Measurements from ENCODE around the gene NTMT1.

DNA sequence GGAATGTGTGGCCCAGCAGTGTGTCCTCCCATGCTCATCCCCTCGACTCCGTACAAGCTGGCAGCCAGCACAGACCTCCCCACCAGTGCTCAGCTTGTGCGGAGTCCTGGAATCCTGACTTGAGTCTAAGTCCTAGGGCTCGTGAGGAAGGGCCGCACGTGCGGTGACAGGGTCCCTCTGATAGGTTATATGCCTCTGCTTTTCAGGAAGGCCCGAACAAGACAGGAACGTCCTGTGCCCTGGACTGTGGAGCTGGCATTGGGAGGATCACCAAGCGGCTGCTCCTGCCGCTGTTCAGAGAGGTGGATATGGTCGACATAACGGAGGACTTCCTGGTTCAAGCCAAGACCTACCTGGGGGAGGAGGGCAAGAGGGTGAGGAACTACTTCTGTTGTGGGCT lies 7.9 kb downstream of the NTMT1 start:
- TF ChIP-seq, protein P1, sequence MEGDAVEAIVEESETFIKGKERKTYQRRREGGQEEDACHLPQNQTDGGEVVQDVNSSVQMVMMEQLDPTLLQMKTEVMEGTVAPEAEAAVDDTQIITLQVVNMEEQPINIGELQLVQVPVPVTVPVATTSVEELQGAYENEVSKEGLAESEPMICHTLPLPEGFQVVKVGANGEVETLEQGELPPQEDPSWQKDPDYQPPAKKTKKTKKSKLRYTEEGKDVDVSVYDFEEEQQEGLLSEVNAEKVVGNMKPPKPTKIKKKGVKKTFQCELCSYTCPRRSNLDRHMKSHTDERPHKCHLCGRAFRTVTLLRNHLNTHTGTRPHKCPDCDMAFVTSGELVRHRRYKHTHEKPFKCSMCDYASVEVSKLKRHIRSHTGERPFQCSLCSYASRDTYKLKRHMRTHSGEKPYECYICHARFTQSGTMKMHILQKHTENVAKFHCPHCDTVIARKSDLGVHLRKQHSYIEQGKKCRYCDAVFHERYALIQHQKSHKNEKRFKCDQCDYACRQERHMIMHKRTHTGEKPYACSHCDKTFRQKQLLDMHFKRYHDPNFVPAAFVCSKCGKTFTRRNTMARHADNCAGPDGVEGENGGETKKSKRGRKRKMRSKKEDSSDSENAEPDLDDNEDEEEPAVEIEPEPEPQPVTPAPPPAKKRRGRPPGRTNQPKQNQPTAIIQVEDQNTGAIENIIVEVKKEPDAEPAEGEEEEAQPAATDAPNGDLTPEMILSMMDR (IDR thresholded peaks at IDR 0.05 in 8 of 11, conservative IDR thresholded peaks at IDR 0.05 in 3 of 11), result no peak
- no peak for TF ChIP-seq POLR2A (IDR thresholded peaks at IDR 0.05)
- TF ChIP-seq POLR2AphosphoS5 (IDR thresholded peaks at IDR 0.05), result peak; percentile 10 to 44 (median 44)

Data from spleen (tissue), 7 donors.